NCI-H460 (cell line): Measurements from ENCODE around the gene WDR27. TPM values are rescaled to one million over a fixed set of nuclear protein-coding genes. Genes with fewer than 3 reads are reported as not detected.

Source experiments
- DNase-seq: peaks from one replicate; pipeline ENCODE4 v3.0.0-alpha.2; 2016; ENCODE audit warnings: low read depth; ENCODE audit errors: extremely low read depth
- total RNA-seq: library from RNA; depleted of rRNA; stranded (reverse); fragments of >200 nt; shearing (Covaris generic); gene quantifications from 2 replicates; pipeline ENCODE4 v1.2.3, GENCODE V29; 2014

The WDR27 gene
- total RNA-seq, 1 experiment from 2014 or later: 24.0 TPM

DNA sequence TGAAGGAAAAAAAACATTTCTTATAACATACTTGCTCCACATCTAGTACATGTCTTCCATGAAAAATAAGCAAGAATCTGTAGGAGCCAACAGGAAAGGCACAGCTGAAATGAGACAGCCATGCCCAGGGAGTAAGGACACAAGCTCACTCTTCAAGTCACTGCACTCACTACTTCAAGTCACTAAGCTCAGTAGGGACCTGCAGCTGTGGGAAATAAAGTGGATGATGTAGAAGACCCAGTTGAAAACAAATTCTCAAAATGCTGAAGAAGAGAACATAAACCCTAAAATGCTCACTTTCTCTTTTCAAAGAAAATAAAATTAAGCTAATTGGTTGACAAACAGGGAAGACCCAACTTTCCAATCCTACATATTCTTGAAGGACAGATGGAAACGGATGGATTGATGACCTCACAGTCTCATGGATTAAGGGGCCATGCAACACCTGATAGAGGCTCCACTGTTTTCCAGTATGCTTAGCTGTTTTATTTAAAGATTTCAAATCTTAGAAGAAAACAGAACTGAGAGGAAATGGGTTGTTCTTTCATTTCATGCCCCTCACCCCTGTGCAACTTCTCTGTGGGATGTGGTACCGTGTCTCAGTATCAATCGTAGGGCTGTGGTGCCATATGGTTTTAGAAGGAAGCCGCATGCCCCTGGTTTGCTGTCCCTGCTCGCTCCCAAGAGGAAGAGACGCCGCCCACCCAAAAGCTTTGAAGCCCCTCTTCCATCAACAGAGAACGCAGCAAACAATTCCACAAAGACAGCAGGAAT, 133.3 kb downstream of the WDR27 start:
- DNase-seq: no peak

GRCh38 chr6:169567819-169568218, 134.0 kb downstream of the WDR27 start:
- DNase-seq: no peak

- DNase-seq: no peak
Measured at GRCh38 chr6:169566961-169567750, 134.7 kb downstream of the WDR27 start.

DNA sequence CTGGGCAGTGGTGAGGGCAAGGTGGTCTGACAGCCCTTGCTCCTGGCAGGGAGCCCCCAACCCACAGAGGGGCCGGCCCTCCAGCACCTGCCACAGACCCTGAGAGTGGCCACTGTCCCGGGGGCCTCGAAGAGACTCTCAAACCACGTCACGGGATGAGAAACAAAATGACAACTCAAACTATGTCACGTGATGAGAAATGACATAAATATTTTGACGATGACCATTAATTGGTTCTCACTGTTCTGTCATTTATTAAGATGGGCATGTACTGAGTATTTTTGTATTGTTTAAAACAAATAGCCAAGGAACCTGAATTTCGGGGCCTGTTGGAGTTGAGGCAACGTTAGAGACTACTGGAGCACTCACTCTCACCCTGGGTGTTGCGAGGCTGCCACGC, 135.5 kb downstream of the WDR27 start:
- no peak for DNase-seq

GRCh38 chr6:169564453-169565240, 137.2 kb downstream of the WDR27 start:
- DNase-seq: no peak

- no peak for DNase-seq
Measured at GRCh38 chr6:169561665-169562064, 140.2 kb downstream of the WDR27 start.

- DNase-seq: no peak
Measured at GRCh38 chr6:169559592-169559991, 142.2 kb downstream of the WDR27 start.

GRCh38 chr6:169558774-169559441, 142.9 kb downstream of the WDR27 start:
- DNase-seq: no peak

DNA sequence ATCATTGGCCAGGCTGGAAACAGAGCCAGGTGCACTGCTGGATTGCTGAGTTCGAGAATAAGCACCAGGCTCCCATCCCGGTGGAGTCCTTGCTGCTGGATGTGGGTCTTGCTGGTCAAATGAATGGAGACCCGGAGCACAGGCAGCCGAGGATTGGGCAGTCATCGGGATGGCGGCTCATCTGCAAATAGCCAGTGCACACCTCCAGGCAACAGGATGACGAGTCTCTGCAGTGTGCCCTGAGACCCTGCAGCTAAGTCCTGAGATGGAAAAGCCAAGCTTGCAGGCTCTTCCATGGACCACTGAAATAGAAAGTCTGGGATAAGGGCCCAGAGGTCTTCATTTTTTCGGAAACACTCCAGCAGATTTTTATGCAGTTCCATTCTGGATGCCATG, 143.5 kb downstream of the WDR27 start:
- DNase-seq: no peak

- no peak for DNase-seq
Measured at GRCh38 chr6:169557887-169558286, 143.9 kb downstream of the WDR27 start.

- DNase-seq: no peak
Measured at GRCh38 chr6:169556758-169557548, 144.9 kb downstream of the WDR27 start.

- no peak for DNase-seq
Measured at GRCh38 chr6:169555971-169556617, 145.7 kb downstream of the WDR27 start.

DNA sequence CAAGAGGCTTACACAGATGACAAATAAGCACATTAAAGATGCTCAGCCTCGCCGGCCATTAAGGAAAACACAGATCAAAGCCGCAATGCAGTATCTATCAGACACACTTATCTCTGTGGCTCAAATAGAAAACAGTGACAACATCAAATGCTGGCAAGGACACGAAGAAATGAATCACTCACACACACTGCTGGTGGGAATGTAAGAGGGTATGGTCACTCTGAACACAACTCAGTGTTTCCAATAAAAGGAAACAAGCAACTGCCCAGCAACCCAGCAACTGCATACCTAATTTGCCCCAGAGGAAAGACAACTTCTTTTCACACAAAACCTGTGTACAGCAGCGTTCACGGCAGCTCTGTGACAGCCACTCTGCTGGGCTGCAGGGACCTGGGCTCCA, 155.8 kb downstream of the WDR27 start:
- no peak for DNase-seq

DNA sequence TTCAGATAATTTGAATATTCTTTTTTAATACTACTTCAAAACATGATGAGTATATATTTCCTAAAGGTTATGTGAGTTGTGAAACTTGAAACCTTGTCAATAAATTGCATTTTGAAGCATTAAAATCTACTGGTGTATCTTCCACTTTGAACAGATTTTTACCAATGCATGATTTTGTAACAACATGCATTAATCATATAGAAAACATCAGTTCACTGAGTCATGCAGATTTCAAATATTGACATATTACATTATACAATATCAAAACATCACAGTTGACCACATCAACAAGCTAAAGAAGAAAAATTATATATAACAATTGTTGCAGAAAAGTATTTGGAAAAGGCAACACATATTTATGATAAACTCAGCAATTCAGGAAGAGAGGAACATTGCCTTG, 158.1 kb downstream of the WDR27 start:
- no peak for DNase-seq

- DNase-seq: no peak
Measured at GRCh38 chr6:169542491-169542890, 159.3 kb downstream of the WDR27 start.

DNA sequence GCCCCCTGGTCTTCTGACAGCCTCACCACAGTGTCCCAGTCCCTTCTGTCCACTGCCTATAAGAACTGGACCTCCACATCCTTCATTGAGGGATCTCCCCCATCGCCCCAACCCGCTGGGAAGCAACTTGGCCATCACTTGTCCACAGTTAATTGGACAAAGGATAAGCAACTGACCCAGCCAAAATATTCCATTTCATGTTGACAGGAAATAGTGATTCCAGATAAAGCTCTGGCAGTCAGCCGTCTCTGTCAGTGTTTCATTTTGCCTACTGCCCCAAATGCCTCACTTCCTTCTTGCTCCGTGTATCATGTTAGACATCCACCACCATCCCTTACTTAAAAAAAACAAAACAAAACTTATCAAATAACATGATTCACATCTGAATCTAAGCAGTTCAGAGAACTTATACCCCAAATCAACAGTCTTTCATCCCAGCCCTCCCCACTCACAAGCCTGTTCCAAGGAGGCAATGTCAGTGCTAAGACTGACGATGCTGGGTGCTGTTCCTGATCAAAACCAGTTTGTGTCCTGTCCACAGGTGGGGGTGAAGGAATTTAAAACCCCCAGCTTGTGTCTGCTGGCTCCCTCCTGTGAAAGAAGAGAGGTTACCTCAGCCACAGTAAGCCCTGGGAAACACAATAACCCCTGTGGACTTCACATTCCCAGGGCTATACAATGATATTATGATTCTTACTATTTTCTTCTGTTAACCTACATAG, 162.5 kb downstream of the WDR27 start:
- no peak for DNase-seq

- DNase-seq: no peak
Measured at GRCh38 chr6:169536446-169537170, 165.2 kb downstream of the WDR27 start.

- no peak for DNase-seq
Measured at GRCh38 chr6:169534039-169534421, 167.8 kb downstream of the WDR27 start.
